HFF-Myc (cell line): ENCODE results near the gene IGFL3.
"Not testable (repeated sequence)": the region's sequence is repeated elsewhere in the genome, so short reads cannot be mapped to it uniquely, and the experiment has no call there.

Experiments
- DNase-seq: peaks from one replicate; pipeline ENCODE4 v3.0.0-alpha.2; 2011; ENCODE audit warnings: low read depth; ENCODE audit errors: extremely low read depth
- H3K4me3 ChIP-seq: replicated peaks from 2 replicates; pipeline ENCODE4 v1.5.1; 2011; ENCODE audit warnings: low read depth, mild to moderate bottlenecking, control low read depth, low read length
- TF ChIP-seq, protein P1 (sequence below): IDR thresholded peaks from 2 replicates; pipeline ENCODE4 v1.5.1; 2012; ENCODE audit warnings: mild to moderate bottlenecking, low read depth, low read length, control low read depth; ENCODE audit errors: missing control alignments

The IGFL3 gene

DNA sequence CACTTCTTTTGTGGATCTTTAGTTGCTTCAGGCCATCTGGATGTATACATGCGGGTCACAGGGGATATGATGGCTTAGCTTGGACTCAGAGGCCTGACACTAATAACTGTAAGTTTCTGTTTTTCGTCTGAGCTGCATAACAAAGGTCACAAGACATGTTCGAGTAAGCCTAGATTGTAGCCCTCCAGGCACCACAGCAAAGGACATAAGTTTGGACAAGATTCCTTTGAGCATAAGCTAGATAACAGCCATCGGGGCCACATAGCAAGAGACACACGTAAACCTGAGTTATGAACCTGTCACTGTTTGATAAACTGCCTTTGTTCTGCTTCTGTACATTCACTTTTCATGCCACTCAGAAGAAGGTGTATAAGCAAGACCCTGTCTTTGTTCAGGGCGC, 14.6 kb downstream of the IGFL3 start:
- TF ChIP-seq, protein P1, sequence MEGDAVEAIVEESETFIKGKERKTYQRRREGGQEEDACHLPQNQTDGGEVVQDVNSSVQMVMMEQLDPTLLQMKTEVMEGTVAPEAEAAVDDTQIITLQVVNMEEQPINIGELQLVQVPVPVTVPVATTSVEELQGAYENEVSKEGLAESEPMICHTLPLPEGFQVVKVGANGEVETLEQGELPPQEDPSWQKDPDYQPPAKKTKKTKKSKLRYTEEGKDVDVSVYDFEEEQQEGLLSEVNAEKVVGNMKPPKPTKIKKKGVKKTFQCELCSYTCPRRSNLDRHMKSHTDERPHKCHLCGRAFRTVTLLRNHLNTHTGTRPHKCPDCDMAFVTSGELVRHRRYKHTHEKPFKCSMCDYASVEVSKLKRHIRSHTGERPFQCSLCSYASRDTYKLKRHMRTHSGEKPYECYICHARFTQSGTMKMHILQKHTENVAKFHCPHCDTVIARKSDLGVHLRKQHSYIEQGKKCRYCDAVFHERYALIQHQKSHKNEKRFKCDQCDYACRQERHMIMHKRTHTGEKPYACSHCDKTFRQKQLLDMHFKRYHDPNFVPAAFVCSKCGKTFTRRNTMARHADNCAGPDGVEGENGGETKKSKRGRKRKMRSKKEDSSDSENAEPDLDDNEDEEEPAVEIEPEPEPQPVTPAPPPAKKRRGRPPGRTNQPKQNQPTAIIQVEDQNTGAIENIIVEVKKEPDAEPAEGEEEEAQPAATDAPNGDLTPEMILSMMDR: no peak
- H3K4me3 ChIP-seq: no peak overlapping the region
- DNase-seq: no peak

DNA sequence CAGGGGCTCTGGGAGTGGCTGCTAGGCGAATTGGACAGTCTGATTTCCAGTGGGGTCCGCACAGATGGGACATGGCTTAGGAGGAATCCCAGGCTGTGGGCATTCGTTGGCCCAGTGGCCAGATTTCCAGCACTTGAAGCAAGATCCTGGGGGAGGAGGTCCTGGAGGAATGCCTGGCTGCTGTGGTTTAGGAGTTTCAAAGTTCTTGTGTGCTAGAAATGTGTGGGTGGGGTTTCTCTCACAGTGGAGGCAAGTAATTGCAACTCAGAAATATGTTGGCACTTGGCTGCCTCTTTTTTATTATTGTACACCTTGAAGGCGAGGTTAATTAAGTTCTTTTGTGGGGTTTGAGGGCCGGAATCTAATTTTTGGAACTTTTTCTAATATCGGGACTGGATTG, 17.1 kb downstream of the IGFL3 start:
- H3K4me3 ChIP-seq: no peak overlapping the region
- TF ChIP-seq, protein P1: no peak
- no peak for DNase-seq

DNA sequence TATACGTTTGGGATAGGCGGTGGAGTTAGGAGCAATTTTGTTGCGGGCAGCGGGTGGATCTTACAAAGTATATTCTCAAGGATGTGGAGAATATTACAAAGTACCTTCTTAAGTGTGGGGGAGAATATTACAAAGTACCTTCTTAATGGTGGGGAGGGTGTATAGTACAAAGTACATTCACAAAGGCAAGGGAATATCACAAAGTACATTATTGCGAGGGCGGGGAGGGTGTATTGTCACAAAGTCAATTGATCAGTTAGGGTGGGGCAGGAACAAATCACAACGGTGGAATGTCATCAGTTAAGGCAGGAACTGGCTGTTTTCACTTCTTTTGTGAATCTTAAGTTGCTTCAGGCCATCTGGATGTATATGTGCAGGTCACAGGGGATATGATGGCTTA, 22.2 kb downstream of the IGFL3 start:
- DNase-seq, H3K4me3 ChIP-seq: not testable (repeated sequence)

DNA sequence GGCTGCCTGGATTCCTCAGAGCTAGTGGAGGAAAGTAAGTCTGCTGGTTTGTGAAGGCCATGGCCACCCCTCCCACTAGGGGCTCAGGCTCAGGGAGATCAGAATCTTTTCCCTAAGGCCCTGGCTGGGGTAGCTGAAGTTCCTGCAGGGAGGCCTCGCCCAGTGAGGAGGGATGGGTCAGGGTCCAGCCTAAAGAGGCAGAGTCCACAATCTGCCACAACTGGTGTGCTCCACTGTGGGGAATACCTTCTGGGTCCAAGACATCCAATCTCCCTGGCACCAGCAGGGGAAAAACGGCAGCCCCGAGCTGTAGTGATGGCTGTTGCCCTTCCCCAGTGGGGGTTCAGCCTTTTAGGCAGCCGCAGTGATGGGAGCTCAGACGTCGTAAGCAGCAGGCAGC, 23.2 kb downstream of the IGFL3 start:
- TF ChIP-seq, protein P1: no peak
- H3K4me3 ChIP-seq: no peak overlapping the region
- no peak for DNase-seq

DNA sequence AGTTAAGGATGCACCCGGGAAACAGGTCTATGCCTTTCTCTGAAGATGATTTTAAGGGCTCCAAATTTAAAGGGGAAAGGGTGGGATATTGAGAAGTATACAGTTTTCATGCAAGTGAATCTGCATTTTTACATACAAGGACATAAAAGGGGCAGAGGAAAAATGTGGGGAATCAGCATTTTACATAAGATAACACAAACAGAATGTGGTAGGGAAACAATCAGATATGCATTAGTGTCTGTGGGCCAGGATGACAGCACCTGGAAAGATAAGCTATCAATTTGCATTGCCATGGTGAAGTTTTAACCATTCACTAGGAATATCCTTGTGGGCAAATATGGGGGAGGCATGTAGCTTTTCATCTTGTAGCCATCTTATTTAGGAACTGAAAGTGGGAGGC, 24.1 kb downstream of the IGFL3 start:
- H3K4me3 ChIP-seq: no peak overlapping the region
- no peak for DNase-seq
- TF ChIP-seq, protein P1: no peak

DNA sequence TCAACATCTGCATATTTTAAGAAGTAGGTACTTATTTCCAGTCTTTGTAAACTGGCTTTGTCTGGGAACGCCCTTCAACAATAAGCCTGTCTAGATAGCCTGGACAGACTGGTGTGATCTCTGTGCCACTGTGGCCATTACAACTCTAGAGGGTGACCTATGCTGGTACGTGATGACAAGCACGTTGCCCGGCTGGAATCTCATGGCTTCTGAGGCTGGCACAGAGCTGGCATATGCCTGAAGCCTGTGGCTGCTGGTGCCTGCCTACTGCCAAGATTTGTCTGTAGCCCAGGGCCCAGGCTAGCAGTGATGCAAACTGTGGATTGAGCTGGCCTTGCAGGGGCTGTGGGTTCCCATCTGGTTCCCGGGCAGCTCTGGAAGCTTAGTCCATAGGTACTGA, 34.0 kb downstream of the IGFL3 start:
- no peak for DNase-seq
- H3K4me3 ChIP-seq: no peak overlapping the region
- TF ChIP-seq, protein P1: no peak

DNA sequence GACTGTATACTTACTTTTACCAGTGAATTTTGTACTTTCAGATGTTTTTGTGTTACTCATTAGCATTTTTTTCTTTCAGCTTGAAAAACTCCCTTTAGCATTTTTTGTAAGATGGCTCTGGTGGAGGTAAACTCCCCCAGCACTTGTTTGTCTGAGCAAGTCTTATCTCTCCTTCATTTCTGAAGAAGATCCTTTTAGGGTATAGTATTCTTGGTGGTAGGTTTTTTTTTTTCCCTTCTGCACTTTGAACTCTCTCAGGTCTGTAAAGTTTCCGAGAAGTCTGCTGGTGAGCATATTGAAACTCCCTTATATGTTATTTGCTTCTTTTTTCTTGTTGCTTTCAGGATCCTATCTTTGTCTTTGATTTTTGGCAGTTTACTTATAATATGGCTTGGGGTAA, 35.1 kb downstream of the IGFL3 start:
- no peak for DNase-seq
- TF ChIP-seq, protein P1: no peak
- H3K4me3 ChIP-seq: no peak overlapping the region
